Keratinocyte (primary cell): ENCODE results near the gene RFX7. TPM values are rescaled to one million over a fixed set of nuclear protein-coding genes. Genes with fewer than 3 reads are reported as not detected.
"Not testable (repeated sequence)": the region's sequence is repeated elsewhere in the genome, so short reads cannot be mapped to it uniquely, and the experiment has no call there.

Experiments
- DNase-seq: peaks from one replicate; pipeline ENCODE4 v3.0.0-alpha.2; 2011; ENCODE audit warnings: low read depth, missing footprints, low spot score
- FAIRE-seq: peaks from 2 replicates; lab custom pipeline; 2011; peaks lifted over from hg19 to GRCh38; lab: Jason Lieb, UNC
- H2AFZ ChIP-seq: 2 replicates; pipeline ENCODE4 v1.6.0; 2012; ENCODE audit warnings: low read length, control low read depth, inconsistent platforms; ENCODE audit not compliant: control insufficient read depth
- H3K27ac ChIP-seq: 2 replicates; pipeline ENCODE4 v1.5.1; 2011; ENCODE audit warnings: low read length; ENCODE audit not compliant: control insufficient read depth, insufficient read depth
- H3K27me3 ChIP-seq: 3 replicates; pipeline ENCODE4 v1.6.0; 2011; ENCODE audit warnings: low read length; ENCODE audit not compliant: control insufficient read depth, insufficient read depth; ENCODE audit errors: extremely low read depth
- H3K36me3 ChIP-seq, 2 experiments: 2 replicates in 1 of 2; 3 replicates in 1 of 2; pipeline ENCODE4 v1.5.1; 2011; ENCODE audit warnings: low read length in 2 of 2, mild to moderate bottlenecking in 1 of 2; ENCODE audit not compliant: control insufficient read depth in 2 of 2, insufficient read depth in 2 of 2; ENCODE audit errors: extremely low read depth in 1 of 2
- H3K4me1 ChIP-seq: 3 replicates; pipeline ENCODE4 v1.5.1; 2011; ENCODE audit warnings: low read length; ENCODE audit not compliant: control insufficient read depth, insufficient read depth; ENCODE audit errors: extremely low read depth
- H3K4me2 ChIP-seq: 3 replicates; pipeline ENCODE4 v1.6.0; 2011; ENCODE audit warnings: low read depth, low read length; ENCODE audit not compliant: control insufficient read depth, insufficient read depth; ENCODE audit errors: extremely low read depth
- H3K4me3 ChIP-seq, 3 experiments: fragments of 200-600 bp in 1 of 3; sonication (generic) in 1 of 3; 2 replicates in 2 of 3; 3 replicates in 1 of 3; pipeline ENCODE4 v1.5.1; 2011 to 2016; ENCODE audit warnings: low read length in 3 of 3, mild to moderate bottlenecking in 3 of 3, control low read depth in 2 of 3, inconsistent platforms in 1 of 3, low read depth in 1 of 3, mixed read lengths in 1 of 3, mixed run types in 1 of 3, moderate library complexity in 1 of 3; ENCODE audit not compliant: control insufficient read depth in 2 of 3, insufficient read depth in 2 of 3; ENCODE audit errors: extremely low read depth in 1 of 3
- H3K79me2 ChIP-seq: 2 replicates; pipeline ENCODE4 v1.6.0; 2012; ENCODE audit warnings: low read length; ENCODE audit not compliant: control insufficient read depth, insufficient read depth
- H3K9ac ChIP-seq: 3 replicates; pipeline ENCODE4 v1.6.0; 2011; ENCODE audit warnings: low read length; ENCODE audit not compliant: control insufficient read depth, insufficient read depth; ENCODE audit errors: extremely low read depth
- H3K9me1 ChIP-seq: 3 replicates; pipeline ENCODE4 v1.6.0; 2011; ENCODE audit warnings: low read length; ENCODE audit not compliant: control insufficient read depth, insufficient read depth; ENCODE audit errors: extremely low read depth
- H3K9me3 ChIP-seq: 2 replicates; pipeline ENCODE4 v1.5.1; 2012; ENCODE audit warnings: low read depth, low read length; ENCODE audit not compliant: control insufficient read depth
- H4K20me1 ChIP-seq: 3 replicates; pipeline ENCODE4 v1.6.0; 2011; ENCODE audit warnings: low read length; ENCODE audit not compliant: control insufficient read depth, insufficient read depth; ENCODE audit errors: extremely low read depth
- EZH2 ChIP-seq: IDR thresholded peaks from one replicate; pipeline ENCODE4 v1.6.1; 2012; ENCODE audit warnings: inconsistent platforms, mild to moderate bottlenecking, low read length, moderate library complexity
- dilution Hi-C: fragments of 300-500 bp; cut with MboI; formaldehyde crosslinking; loops from one replicate; pipeline ENCODE4 v1.7.0; 2020; ENCODE audit warnings: low sequenced_read_pairs; ENCODE audit not compliant: extremely low pct_ligation_motif_present
- polyA plus RNA-seq, 5 experiments: library from polyadenylated mRNA; depleted of rRNA in 3 of 5; stranded (reverse) in 3 of 5; stranded (forward) in 1 of 5; unstranded in 1 of 5; fragments of >200 nt; gene quantifications; 1 replicate in 1 of 5; 2 replicates in 3 of 5; 3 replicates in 1 of 5; pipeline versions ENCODE4 v1.2.1 to v1.2.3, GENCODE V29; 2011 to 2012; ENCODE audit warnings: missing spikeins in 2 of 5, low read depth in 1 of 5, low replicate concordance in 1 of 5
- TF ChIP-seq, protein P1 (sequence below), 3 experiments: IDR thresholded peaks in 1 of 3; conservative IDR thresholded peaks in 1 of 3; optimal IDR thresholded peaks in 1 of 3; 2 replicates in 2 of 3; 3 replicates in 1 of 3; pipeline versions ENCODE3 to v1.5.1; 2011; ENCODE audit warnings: low read length in 3 of 3, mild to moderate bottlenecking in 3 of 3, moderate library complexity in 2 of 3, control low read depth in 1 of 3, inconsistent platforms in 1 of 3; ENCODE audit not compliant: insufficient read depth in 2 of 3; ENCODE audit errors: extremely low read depth in 1 of 3

RFX7 gene
- polyA plus RNA-seq, 1 donor (not counting 4 experiments of a cell fraction or from before 2014, with no cell fraction given): 16.3 TPM

DNA sequence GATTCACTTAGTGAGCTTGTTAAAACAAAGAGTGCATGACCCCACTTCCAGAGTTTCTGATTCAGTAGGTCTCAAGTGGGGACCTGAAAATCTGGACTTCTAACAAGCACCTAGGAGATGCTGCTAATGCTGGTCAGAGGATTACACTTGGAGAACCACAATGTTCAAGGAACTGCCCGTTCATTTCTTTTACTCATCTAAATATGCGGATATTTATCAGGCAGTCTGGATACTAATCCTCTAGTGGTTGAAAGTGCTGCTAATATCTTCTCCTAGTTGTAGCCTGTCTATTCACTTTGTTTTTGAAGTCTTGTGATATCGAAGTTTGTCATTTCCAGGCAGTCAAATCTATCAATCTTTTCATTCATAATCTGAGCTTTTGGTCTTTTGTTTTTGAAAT lies 86.8 kb downstream of the RFX7 start:
- Histone ChIP-seq H3K9me3 (no peaks in the 10 kb centered on the region), H3K9me1 (peaks cover under 1% of the 10 kb centered on the region), H3K4me3 (no peak overlapping the region), H3K79me2 (peaks cover 76% of the 10 kb centered on the region), H3K4me2 (no peak overlapping the region), H4K20me1 (no peaks in the 10 kb centered on the region), H3K36me3 (no peaks in the 10 kb centered on the region), H3K4me1 (peaks cover 2% of the 10 kb centered on the region), H3K27ac (no peak overlapping the region), H2AFZ (no peak overlapping the region), H3K27me3 (no peaks in the 10 kb centered on the region), H3K9ac (no peak overlapping the region)
- no peak for DNase-seq
- FAIRE-seq: no peak
- no peak for TF ChIP-seq EZH2
- TF ChIP-seq, protein P1, sequence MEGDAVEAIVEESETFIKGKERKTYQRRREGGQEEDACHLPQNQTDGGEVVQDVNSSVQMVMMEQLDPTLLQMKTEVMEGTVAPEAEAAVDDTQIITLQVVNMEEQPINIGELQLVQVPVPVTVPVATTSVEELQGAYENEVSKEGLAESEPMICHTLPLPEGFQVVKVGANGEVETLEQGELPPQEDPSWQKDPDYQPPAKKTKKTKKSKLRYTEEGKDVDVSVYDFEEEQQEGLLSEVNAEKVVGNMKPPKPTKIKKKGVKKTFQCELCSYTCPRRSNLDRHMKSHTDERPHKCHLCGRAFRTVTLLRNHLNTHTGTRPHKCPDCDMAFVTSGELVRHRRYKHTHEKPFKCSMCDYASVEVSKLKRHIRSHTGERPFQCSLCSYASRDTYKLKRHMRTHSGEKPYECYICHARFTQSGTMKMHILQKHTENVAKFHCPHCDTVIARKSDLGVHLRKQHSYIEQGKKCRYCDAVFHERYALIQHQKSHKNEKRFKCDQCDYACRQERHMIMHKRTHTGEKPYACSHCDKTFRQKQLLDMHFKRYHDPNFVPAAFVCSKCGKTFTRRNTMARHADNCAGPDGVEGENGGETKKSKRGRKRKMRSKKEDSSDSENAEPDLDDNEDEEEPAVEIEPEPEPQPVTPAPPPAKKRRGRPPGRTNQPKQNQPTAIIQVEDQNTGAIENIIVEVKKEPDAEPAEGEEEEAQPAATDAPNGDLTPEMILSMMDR (optimal IDR thresholded peaks at IDR 0.05 in 1 of 3, IDR thresholded peaks at IDR 0.05 in 1 of 3, conservative IDR thresholded peaks at IDR 0.05 in 1 of 3; ENCODE audit: extremely low read depth in 1 of 3, insufficient read depth in 2 of 3, low read length in 3 of 3): no peak
- dilution Hi-C loops: no loop called here

DNA sequence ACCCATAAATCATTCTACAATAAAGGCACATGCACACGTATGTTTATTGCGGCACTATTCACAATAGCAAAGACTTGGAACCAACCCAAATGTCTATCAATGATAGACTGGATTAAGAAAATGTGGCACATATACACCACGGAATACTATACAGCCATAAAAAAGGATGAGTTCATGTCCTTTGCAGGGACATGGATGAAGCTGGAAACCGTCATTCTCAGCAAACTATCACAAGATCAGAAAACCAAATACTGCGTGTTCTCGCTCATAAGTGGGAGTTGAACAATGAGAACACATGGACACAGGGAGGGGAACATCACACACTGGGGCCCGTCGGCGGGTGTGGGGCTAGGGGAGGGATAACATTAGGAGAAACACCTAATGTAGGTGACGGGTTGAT lies 88.4 kb downstream of the RFX7 start:
- FAIRE-seq, DNase-seq, H4K20me1 ChIP-seq, H3K9me3 ChIP-seq, H3K4me1 ChIP-seq, H3K9ac ChIP-seq, dilution Hi-C loops, H3K4me3 ChIP-seq, H3K36me3 ChIP-seq, H2AFZ ChIP-seq, H3K27ac ChIP-seq, H3K4me2 ChIP-seq, H3K9me1 ChIP-seq, H3K27me3 ChIP-seq: not testable (repeated sequence)
- peaks cover 78% of the 10 kb centered on the region for H3K79me2 ChIP-seq

DNA sequence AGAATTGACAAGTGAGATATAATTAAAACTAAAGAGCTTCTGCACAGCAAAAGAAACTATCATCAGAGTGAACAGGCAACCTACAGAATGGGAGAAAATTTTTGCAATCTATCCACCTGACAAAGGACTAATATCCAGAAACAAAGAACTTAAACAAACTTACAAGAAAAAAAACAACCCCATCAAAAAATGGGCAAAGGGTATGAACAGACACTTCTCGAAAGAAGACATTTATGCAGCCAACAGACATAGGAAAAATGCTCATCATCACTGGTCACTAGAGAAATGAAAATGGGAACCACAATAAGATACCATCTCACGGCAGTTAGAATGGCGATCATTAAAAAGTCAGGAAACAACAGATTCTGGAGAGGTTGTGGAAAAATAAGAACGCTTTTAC lies 88.9 kb downstream of the RFX7 start:
- H3K4me1 ChIP-seq, H3K4me2 ChIP-seq, H2AFZ ChIP-seq, H3K36me3 ChIP-seq, DNase-seq, H3K27ac ChIP-seq, dilution Hi-C loops, H3K9me1 ChIP-seq, H3K9me3 ChIP-seq, H3K4me3 ChIP-seq, H3K9ac ChIP-seq, H3K27me3 ChIP-seq, FAIRE-seq, H4K20me1 ChIP-seq: not testable (repeated sequence)
- peaks cover 79% of the 10 kb centered on the region for H3K79me2 ChIP-seq
